Measurements from ENCODE around the gene BCL11A.

- no peak for TF ChIP-seq POLR2A (IDR thresholded peaks at IDR 0.05)
- TF ChIP-seq, protein P1, sequence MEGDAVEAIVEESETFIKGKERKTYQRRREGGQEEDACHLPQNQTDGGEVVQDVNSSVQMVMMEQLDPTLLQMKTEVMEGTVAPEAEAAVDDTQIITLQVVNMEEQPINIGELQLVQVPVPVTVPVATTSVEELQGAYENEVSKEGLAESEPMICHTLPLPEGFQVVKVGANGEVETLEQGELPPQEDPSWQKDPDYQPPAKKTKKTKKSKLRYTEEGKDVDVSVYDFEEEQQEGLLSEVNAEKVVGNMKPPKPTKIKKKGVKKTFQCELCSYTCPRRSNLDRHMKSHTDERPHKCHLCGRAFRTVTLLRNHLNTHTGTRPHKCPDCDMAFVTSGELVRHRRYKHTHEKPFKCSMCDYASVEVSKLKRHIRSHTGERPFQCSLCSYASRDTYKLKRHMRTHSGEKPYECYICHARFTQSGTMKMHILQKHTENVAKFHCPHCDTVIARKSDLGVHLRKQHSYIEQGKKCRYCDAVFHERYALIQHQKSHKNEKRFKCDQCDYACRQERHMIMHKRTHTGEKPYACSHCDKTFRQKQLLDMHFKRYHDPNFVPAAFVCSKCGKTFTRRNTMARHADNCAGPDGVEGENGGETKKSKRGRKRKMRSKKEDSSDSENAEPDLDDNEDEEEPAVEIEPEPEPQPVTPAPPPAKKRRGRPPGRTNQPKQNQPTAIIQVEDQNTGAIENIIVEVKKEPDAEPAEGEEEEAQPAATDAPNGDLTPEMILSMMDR (IDR thresholded peaks at IDR 0.05), result no peak
- no peak for TF ChIP-seq POLR2AphosphoS5 (IDR thresholded peaks at IDR 0.05)
- no peak for TF ChIP-seq EP300 (IDR thresholded peaks at IDR 0.05)
Observed at GRCh38 chr2:60423505-60423904, 129.9 kb downstream of the BCL11A start.
